Tibial nerve (tissue), 4 donors: ENCODE results near the gene TMEM213. TPM values are rescaled to one million over a fixed set of nuclear protein-coding genes. Genes with fewer than 3 reads are reported as not detected.
A peak's percentile ranks its signal among the peaks of the same experiment; 100 is the strongest.

ENCODE experiments used
- DNase-seq, 2 donors: peaks; one replicate each; pipeline ENCODE4 v3.0.0-alpha.2; 2019; ENCODE audit warnings: low spot score in 2 of 2
- H3K27ac ChIP-seq, 4 donors: fragments of 200-600 bp; sonication (generic) in 3 of 4; one replicate each; pipeline ENCODE4 v1.5.1; 2017 to 2019; ENCODE audit warnings: mild to moderate bottlenecking in 1 of 4
- H3K27me3 ChIP-seq, 2 donors: fragments of 200-600 bp; sonication (generic) in 1 of 2; one replicate each; pipeline versions ENCODE4 v1.5.1 to v1.6.0; 2017 to 2019
- H3K36me3 ChIP-seq, 3 donors: fragments of 200-600 bp; sonication (generic); one replicate each; pipeline ENCODE4 v1.5.1; 2018 to 2019
- H3K4me1 ChIP-seq, 4 donors: fragments of 200-600 bp; sonication (generic) in 3 of 4; one replicate each; pipeline ENCODE4 v1.5.1; 2017 to 2019
- H3K4me3 ChIP-seq, 4 donors: fragments of 200-600 bp; sonication (generic) in 3 of 4; one replicate each; pipeline ENCODE4 v1.5.1; 2017 to 2019; ENCODE audit warnings: mild to moderate bottlenecking in 1 of 4, moderate library complexity in 1 of 4
- H3K9me3 ChIP-seq, 4 donors: fragments of 200-600 bp; sonication (generic) in 3 of 4; one replicate each; pipeline ENCODE4 v1.5.1; 2017 to 2019
- EP300 ChIP-seq, 2 donors: sonication (generic); formaldehyde crosslinking; IDR thresholded peaks; one replicate each; pipeline ENCODE4 v1.6.1; 2017; ENCODE audit warnings: antibody characterized with exemption in 2 of 2, mild to moderate bottlenecking in 1 of 2
- POLR2A ChIP-seq, 2 donors: fragments of 450-650 bp; IDR thresholded peaks; one replicate each; pipeline ENCODE4 v1.6.1; 2017; ENCODE audit warnings: antibody characterized with exemption in 2 of 2, mild to moderate bottlenecking in 2 of 2, moderate library complexity in 2 of 2
- WGBS, 2 donors: methylation state at CpG; one replicate each; pipeline ENCODE4 v1.1.5; 2018; 5-methylcytosine and 5-hydroxymethylcytosine counted together
- small RNA-seq: library from RNA; depleted of rRNA; stranded (forward); fragments of <200 nt; gene quantifications from one replicate; pipeline ENCODE3, GENCODE V24; 2016
- total RNA-seq, 4 donors: library from RNA; depleted of rRNA; stranded (reverse); fragments of >200 nt; gene quantifications; one replicate each; pipeline ENCODE4 v1.1.0, GENCODE V29; 2016
- TF ChIP-seq, protein P1 (sequence below), 5 experiments: fragments of 200-600 bp in 3 of 5; fragments of 450-650 bp in 2 of 5; sonication (generic) in 3 of 5; IDR thresholded peaks; one replicate each; pipeline ENCODE4 v1.5.1; 2016 to 2019; ENCODE audit warnings: antibody characterized with exemption in 5 of 5, mild to moderate bottlenecking in 3 of 5, moderate library complexity in 2 of 5

Gene TMEM213
- total RNA-seq, 4 donors from 2014 or later, result not detected

GRCh38 chr7:138885383-138886147 lies 87.8 kb downstream of the TMEM213 start:
- TF ChIP-seq, protein P1, sequence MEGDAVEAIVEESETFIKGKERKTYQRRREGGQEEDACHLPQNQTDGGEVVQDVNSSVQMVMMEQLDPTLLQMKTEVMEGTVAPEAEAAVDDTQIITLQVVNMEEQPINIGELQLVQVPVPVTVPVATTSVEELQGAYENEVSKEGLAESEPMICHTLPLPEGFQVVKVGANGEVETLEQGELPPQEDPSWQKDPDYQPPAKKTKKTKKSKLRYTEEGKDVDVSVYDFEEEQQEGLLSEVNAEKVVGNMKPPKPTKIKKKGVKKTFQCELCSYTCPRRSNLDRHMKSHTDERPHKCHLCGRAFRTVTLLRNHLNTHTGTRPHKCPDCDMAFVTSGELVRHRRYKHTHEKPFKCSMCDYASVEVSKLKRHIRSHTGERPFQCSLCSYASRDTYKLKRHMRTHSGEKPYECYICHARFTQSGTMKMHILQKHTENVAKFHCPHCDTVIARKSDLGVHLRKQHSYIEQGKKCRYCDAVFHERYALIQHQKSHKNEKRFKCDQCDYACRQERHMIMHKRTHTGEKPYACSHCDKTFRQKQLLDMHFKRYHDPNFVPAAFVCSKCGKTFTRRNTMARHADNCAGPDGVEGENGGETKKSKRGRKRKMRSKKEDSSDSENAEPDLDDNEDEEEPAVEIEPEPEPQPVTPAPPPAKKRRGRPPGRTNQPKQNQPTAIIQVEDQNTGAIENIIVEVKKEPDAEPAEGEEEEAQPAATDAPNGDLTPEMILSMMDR (IDR thresholded peaks at IDR 0.05), result no peak
- TF ChIP-seq POLR2A (IDR thresholded peaks at IDR 0.05) (no peak), EP300 (IDR thresholded peaks at IDR 0.05) (no peak)
- 88 to 89% methylated on average over 13 of the region's 13 CpGs for WGBS, 2 donors

DNA sequence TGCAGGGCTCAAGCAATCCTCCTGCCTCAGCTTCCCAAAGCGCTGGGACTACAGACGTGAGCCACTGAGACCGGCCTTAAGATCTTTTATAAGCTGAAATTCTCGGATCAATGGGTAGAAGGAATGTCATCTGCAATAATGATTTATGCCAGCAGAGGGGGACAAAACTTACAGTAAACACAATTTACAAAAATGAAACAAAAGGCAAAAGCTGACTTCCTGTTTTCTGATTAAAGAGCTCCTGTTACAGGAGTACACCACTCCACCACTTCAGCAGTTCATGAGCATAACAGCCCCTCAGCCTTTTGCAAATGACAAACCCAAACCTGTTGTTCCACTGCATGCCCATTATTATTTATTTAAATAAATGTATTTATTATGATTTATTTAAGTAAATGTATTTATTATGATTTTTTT lies 88.7 kb downstream of the TMEM213 start:
- Histone ChIP-seq H3K4me3 (no peak overlapping the region), H3K4me1 (peaks cover 0 to 19% (median 0%) of the 10 kb centered on the region in 4 donors), H3K9me3 (no peaks in the 10 kb centered on the region), H3K27me3 (no peaks in the 10 kb centered on the region), H3K27ac (no peak overlapping the region), H3K36me3 (no peaks in the 10 kb centered on the region)
- TF ChIP-seq, protein P1 (IDR thresholded peaks at IDR 0.05), result peak; percentile 45 to 66 (median 55)
- no peak for TF ChIP-seq EP300 (IDR thresholded peaks at IDR 0.05)
- peak in 1 of 2 donors; percentile 92 for DNase-seq
- WGBS, 2 donors, result 26% methylated on average over 4 of the region's 4 CpGs

More at GRCh38 chr7:138885383-138886147, 87.8 kb downstream of the TMEM213 start:
- Histone ChIP-seq H3K4me1 (peaks cover 0 to 18% (median 0%) of the 10 kb centered on the region in 4 donors), H3K27me3 (no peaks in the 10 kb centered on the region), H3K36me3 (no peaks in the 10 kb centered on the region), H3K9me3 (no peaks in the 10 kb centered on the region), H3K27ac (no peak overlapping the region), H3K4me3 (no peak overlapping the region)
- DNase-seq, result no peak

DNA sequence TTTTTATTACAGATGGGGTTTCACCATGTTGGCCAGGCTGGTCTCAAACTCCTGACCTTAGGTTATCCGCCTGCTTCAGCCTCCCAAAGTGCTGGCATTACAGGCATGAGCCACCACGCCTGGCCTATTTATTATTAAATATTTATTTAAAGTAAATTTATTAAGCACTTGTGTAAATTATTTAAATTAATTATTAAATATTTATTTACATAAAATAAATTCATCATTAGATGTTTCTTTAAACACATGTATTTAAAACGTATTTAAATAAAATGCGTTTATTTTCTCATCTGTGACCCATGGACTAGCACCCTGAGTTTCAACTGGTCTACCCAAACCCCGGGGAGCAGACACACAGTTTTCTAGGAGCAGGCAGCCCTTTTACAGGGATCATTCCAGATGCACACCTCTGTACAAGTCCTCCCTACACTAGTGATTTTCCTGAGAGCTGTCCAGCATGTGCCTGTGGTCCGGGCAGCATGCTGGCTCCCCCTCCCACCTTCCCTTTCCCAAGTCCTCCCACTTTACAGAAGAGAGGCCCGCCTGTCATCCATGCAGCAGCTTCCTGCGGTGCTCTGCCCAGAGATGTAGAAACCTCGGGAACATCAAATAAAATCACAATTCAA lies 89.4 kb downstream of the TMEM213 start:
- 78 to 82% methylated on average over 9 of the region's 9 CpGs for WGBS, 2 donors
- Histone ChIP-seq H3K27ac (no peak overlapping the region), H3K27me3 (no peaks in the 10 kb centered on the region), H3K36me3 (no peaks in the 10 kb centered on the region), H3K9me3 (no peaks in the 10 kb centered on the region), H3K4me3 (no peak overlapping the region), H3K4me1 (peaks cover 0 to 26% (median 0%) of the 10 kb centered on the region in 4 donors)
- DNase-seq, result no peak
- TF ChIP-seq POLR2A (IDR thresholded peaks at IDR 0.05), result no peak
- TF ChIP-seq, protein P1 (IDR thresholded peaks at IDR 0.05), result no peak
- TF ChIP-seq EP300 (IDR thresholded peaks at IDR 0.05), result no peak

Small RNA genes within 50 kb of the gene (small RNA-seq; reads per million reads assigned to genes)
- not detected for gene RNU6-1272P

Other genes starting within 250 kb of the TMEM213 start
- gene SVOPL, start 96.6 kb upstream of the TMEM213 start, total RNA-seq, result not detected
- gene ATP6V0A4, start 202 bp downstream of the TMEM213 start, total RNA-seq, result not detected
- 1 to 10 TPM; 1.6 to 2.4 (median 1.7) TPM for gene KIAA1549, start 183.4 kb downstream of the TMEM213 start, total RNA-seq
- 10 to 100 TPM; 36.9 to 68.8 (median 53.1) TPM for gene ZC3HAV1L, start 238.0 kb downstream of the TMEM213 start, total RNA-seq